HCT116 (cell line): ENCODE results near the gene BABAM2. TPM values are rescaled to one million over a fixed set of nuclear protein-coding genes. Genes with fewer than 3 reads are reported as not detected.

Experiments used
- ATAC-seq: fragments of 200-7000 bp; cut with Tn5 transposase; 2 replicates; pipeline ENCODE4 v1.9.1; 2020; ENCODE audit warnings: mild to moderate bottlenecking, moderate library complexity
- BruUV-seq: library from RNA; stranded (reverse); fragments of 400-500 nt; replicated peaks from 2 replicates; lab custom pipeline; 2021; lab: Mats Ljungman, UMichigan
- CTCF ChIA-PET: fragments of 300-600 bp; sonication (Branson Sonifier 250); formaldehyde crosslinking; loops from one replicate; lab custom pipeline; 2021; ENCODE audit warnings: antibody characterized with exemption; lab: Charles Lee
- POLR2A ChIA-PET: fragments of 300-600, 350-600 bp; sonication (Branson Sonifier 250); formaldehyde crosslinking; loops from one replicate; lab custom pipeline; 2021; ENCODE audit warnings: antibody characterized with exemption; lab: Charles Lee
- RAD21 ChIA-PET, 2 experiments: fragments of 300-600 bp; sonication (Branson Sonifier 250); formaldehyde crosslinking; loops; one replicate each; lab custom pipeline; 2023; ENCODE audit warnings: low total read pairs in 2 of 2; ENCODE audit not compliant: uncharacterized antibody in 2 of 2, unreplicated experiment in 2 of 2, low non-redundant PET in 1 of 2; lab: Charles Lee
- DNase-seq: peaks from one replicate; pipeline ENCODE4 v3.0.0-alpha.2; 2010; ENCODE audit warnings: low read depth, low spot score
- H2AFZ ChIP-seq: fragments of 200-600 bp; shearing (Covaris generic), sonication (generic); 2 replicates; pipeline ENCODE4 v1.6.1; 2017; ENCODE audit warnings: low read depth, mixed run types, mixed read lengths, antibody characterized with exemption, low read length; ENCODE audit not compliant: poor library complexity, severe bottlenecking
- H3K27ac ChIP-seq: 2 replicates; pipeline ENCODE4 v1.5.1; 2012; ENCODE audit warnings: low read depth, low read length
- H3K27me3 ChIP-seq: fragments of 200-600 bp; sonication (generic); 2 replicates; pipeline ENCODE4 v1.6.1; 2016; ENCODE audit warnings: mixed run types, low read length, mixed read lengths; ENCODE audit not compliant: insufficient read depth
- H3K36me3 ChIP-seq, 2 experiments: fragments of 200-500 bp in 1 of 2; fragments of 200-600 bp in 1 of 2; sonication (Bioruptor generic) in 1 of 2; sonication (generic) in 1 of 2; 2 replicates each; pipeline versions ENCODE4 v1.5.1 to v1.6.1; 2014 to 2016; ENCODE audit warnings: low read length in 2 of 2, inconsistent platforms in 1 of 2, mixed read lengths in 1 of 2, mixed run types in 1 of 2; ENCODE audit not compliant: insufficient read depth in 2 of 2, control insufficient read depth in 1 of 2
- H3K4me1 ChIP-seq, 2 experiments: fragments of 200-600 bp in 1 of 2; sonication (generic) in 1 of 2; 2 replicates each; pipeline versions ENCODE4 v1.5.1 to v1.6.1; 2012 to 2017; ENCODE audit warnings: low read length in 2 of 2, inconsistent platforms in 1 of 2, mild to moderate bottlenecking in 1 of 2, mixed read lengths in 1 of 2, mixed run types in 1 of 2, moderate library complexity in 1 of 2; ENCODE audit not compliant: insufficient read depth in 2 of 2, control insufficient read depth in 1 of 2
- H3K4me2 ChIP-seq: fragments of 200-600 bp; sonication (generic); 2 replicates; pipeline ENCODE4 v1.6.1; 2017; ENCODE audit warnings: mixed run types, low read length, mixed read lengths
- H3K4me3 ChIP-seq, 2 experiments: fragments of 200-600 bp in 1 of 2; sonication (generic) in 1 of 2; replicated peaks in 1 of 2; 2 replicates each; pipeline ENCODE4 v1.5.1; 2011 to 2016; ENCODE audit warnings: low read length in 2 of 2, control low read depth in 1 of 2, low read depth in 1 of 2, mild to moderate bottlenecking in 1 of 2, mixed read lengths in 1 of 2, mixed run types in 1 of 2
- H3K79me2 ChIP-seq: fragments of 200-600 bp; sonication (generic); 2 replicates; pipeline ENCODE4 v1.6.1; 2017; ENCODE audit warnings: mild to moderate bottlenecking, mixed run types, low read length, moderate library complexity, mixed read lengths; ENCODE audit not compliant: insufficient read depth
- H3K9ac ChIP-seq: fragments of 200-600 bp; sonication (generic); 2 replicates; pipeline ENCODE4 v1.6.1; 2016; ENCODE audit warnings: low read length, mixed read lengths
- H3K9me2 ChIP-seq: fragments of 200-600 bp; sonication (generic), shearing (Covaris generic); 2 replicates; pipeline ENCODE4 v1.6.1; 2017; ENCODE audit warnings: mixed run types, mild to moderate bottlenecking, moderate library complexity; ENCODE audit not compliant: insufficient read depth
- H3K9me3 ChIP-seq, 2 experiments: fragments of 200-500 bp in 1 of 2; fragments of 200-600 bp in 1 of 2; sonication (Bioruptor generic) in 1 of 2; sonication (generic) in 1 of 2; 2 replicates each; pipeline ENCODE4 v1.6.1; 2014 to 2017; ENCODE audit warnings: low read length in 2 of 2, mixed read lengths in 2 of 2, inconsistent platforms in 1 of 2, low read depth in 1 of 2, mild to moderate bottlenecking in 1 of 2, mixed run types in 1 of 2, moderate library complexity in 1 of 2; ENCODE audit not compliant: control insufficient read depth in 1 of 2, insufficient read depth in 1 of 2
- H4K20me1 ChIP-seq: fragments of 200-600 bp; sonication (generic), shearing (Covaris generic); 2 replicates; pipeline ENCODE4 v1.6.1; 2017; ENCODE audit warnings: mixed run types, mild to moderate bottlenecking, moderate library complexity; ENCODE audit not compliant: insufficient read depth
- CBX3 ChIP-seq: IDR thresholded peaks from 2 replicates; pipeline ENCODE4 v1.6.1; 2012; ENCODE audit warnings: low read depth
- CEBPB ChIP-seq: IDR thresholded peaks from 2 replicates; pipeline ENCODE4 v1.6.1; 2012; ENCODE audit warnings: low read depth
- EGR1 ChIP-seq: IDR thresholded peaks from 2 replicates; pipeline ENCODE4 v1.6.1; 2012; ENCODE audit warnings: low read depth
- EZH2 ChIP-seq: fragments of 200-600 bp; sonication (generic); IDR thresholded peaks from 2 replicates; pipeline ENCODE4 v1.6.1; 2017; ENCODE audit warnings: antibody characterized with exemption, mixed run types
- EZH2phosphoT487 ChIP-seq: fragments of 200-600 bp; IDR thresholded peaks from 2 replicates; pipeline ENCODE4 v1.6.1; 2018; ENCODE audit warnings: antibody characterized with exemption, borderline replicate concordance
- FOSL1 ChIP-seq: IDR thresholded peaks from 2 replicates; pipeline ENCODE4 v1.6.1; 2012; ENCODE audit warnings: low read depth
- JUND ChIP-seq: IDR thresholded peaks from 2 replicates; pipeline ENCODE4 v1.6.1; 2012
- POLR2A ChIP-seq: IDR thresholded peaks from 2 replicates; pipeline ENCODE4 v1.7.0; 2011; ENCODE audit warnings: borderline replicate concordance; ENCODE audit not compliant: insufficient read depth, insufficient read length; ENCODE audit errors: extremely low read depth
- POLR2AphosphoS5 ChIP-seq: IDR thresholded peaks from 2 replicates; pipeline ENCODE4 v1.6.1; 2011; ENCODE audit warnings: mild to moderate bottlenecking, low read depth, low read length, moderate library complexity
- RAD21 ChIP-seq: IDR thresholded peaks from 2 replicates; pipeline ENCODE4 v1.6.1; 2012; ENCODE audit warnings: low read depth, mild to moderate bottlenecking
- SIN3A ChIP-seq: IDR thresholded peaks from 2 replicates; pipeline ENCODE4 v1.6.1; 2012; ENCODE audit warnings: low read depth
- SP1 ChIP-seq: IDR thresholded peaks from 2 replicates; pipeline ENCODE4 v1.6.1; 2012; ENCODE audit warnings: low read depth
- SRF ChIP-seq: IDR thresholded peaks from 2 replicates; pipeline ENCODE4 v1.6.1; 2012; ENCODE audit warnings: low read depth
- TCF7L2 ChIP-seq: IDR thresholded peaks from 2 replicates; pipeline ENCODE4 v1.7.0; 2011; ENCODE audit warnings: borderline replicate concordance, inconsistent platforms; ENCODE audit not compliant: insufficient read depth, insufficient read length; ENCODE audit errors: extremely low read depth
- YY1 ChIP-seq: IDR thresholded peaks from 2 replicates; pipeline ENCODE4 v1.6.1; 2011; ENCODE audit warnings: low read length, low read depth, moderate library complexity, mild to moderate bottlenecking; ENCODE audit not compliant: insufficient replicate concordance; ENCODE audit errors: extremely low read depth
- ZFX ChIP-seq: fragments of 450-650 bp; IDR thresholded peaks from 2 replicates; pipeline ENCODE4 v1.6.1; 2017
- ZNF274 ChIP-seq: fragments of 200-500 bp; sonication (Bioruptor generic); IDR thresholded peaks from 2 replicates; pipeline ENCODE4 v1.6.1; 2014; ENCODE audit warnings: mild to moderate bottlenecking, low read depth, low read length, inconsistent platforms
- intact Hi-C: fragments of 100-400 bp; cut with micrococcal nuclease; formaldehyde crosslinking; loops from 2 replicates; pipeline ENCODE4 v1.10.0; 2022
- total RNA-seq: library from RNA; stranded (reverse); gene quantifications from one replicate; pipeline ENCODE4 v1.2.1, GENCODE V29; 2021; ENCODE audit not compliant: unreplicated experiment
- TF ChIP-seq, protein P1 (sequence below): IDR thresholded peaks from 2 replicates; pipeline ENCODE4 v1.6.1; 2012
- TF ChIP-seq, protein P2 (sequence below): IDR thresholded peaks from 2 replicates; pipeline ENCODE4 v1.6.1; 2012
- TF ChIP-seq, protein P3 (sequence below), 3 experiments: fragments of 200-600 bp in 1 of 3; sonication (generic) in 1 of 3; IDR thresholded peaks in 2 of 3; conservative IDR thresholded peaks in 1 of 3; 2 replicates each; pipeline ENCODE4 v1.5.1; 2012 to 2017; ENCODE audit warnings: low read depth in 2 of 3, low read length in 2 of 3, antibody characterized with exemption in 1 of 3, borderline replicate concordance in 1 of 3, control low read depth in 1 of 3, mild to moderate bottlenecking in 1 of 3, mixed read lengths in 1 of 3, mixed run types in 1 of 3, moderate library complexity in 1 of 3; ENCODE audit not compliant: insufficient read depth in 1 of 3

Gene BABAM2
- total RNA-seq, 1 experiment from 2014 or later = 23.8 TPM

DNA sequence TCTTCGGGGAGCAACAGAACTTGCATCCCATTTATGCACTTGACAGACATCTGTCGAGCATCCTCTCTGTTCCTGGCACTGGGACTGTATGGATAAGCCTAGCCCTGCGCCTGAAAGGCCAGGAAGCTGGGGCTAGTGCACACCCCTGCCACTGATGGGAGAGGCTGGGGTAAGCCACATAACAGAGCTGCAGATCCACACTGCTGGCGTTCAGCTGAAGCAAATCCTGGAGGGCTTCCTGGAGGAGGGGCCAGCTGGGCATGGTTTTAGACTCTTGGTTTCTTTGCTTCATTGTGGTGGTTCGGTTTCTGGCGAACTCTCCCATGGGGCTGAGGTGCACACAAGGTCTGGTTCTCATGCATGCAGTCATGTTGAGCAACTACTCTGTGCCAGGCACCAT, 456.7 kb downstream of the BABAM2 start:
- Histone ChIP-seq H3K4me1 (peaks cover 3 to 6% of the 10 kb centered on the region in 2 experiments; a peak in 3 of 4 replicates), H3K36me3 (no peaks in the 10 kb centered on the region), H3K79me2 (no peaks in the 10 kb centered on the region), H3K4me3 (no peak overlapping the region), H3K9ac (no peak overlapping the region), H3K27me3 (no peaks in the 10 kb centered on the region), H4K20me1 (no peaks in the 10 kb centered on the region), H2AFZ (no peak overlapping the region), H3K4me2 (no peak overlapping the region), H3K9me3 (no peaks in the 10 kb centered on the region), H3K27ac (no peak overlapping the region), H3K9me2 (no peaks in the 10 kb centered on the region)
- ChIA-PET RAD21 (no interaction called here), POLR2A (no interaction called here), CTCF (no interaction called here)
- DNase-seq (no peak), ATAC-seq (no peak)
- TF ChIP-seq RAD21 (no peak), POLR2A (no peak), POLR2AphosphoS5 (no peak), YY1 (no peak), FOSL1 (no peak), TCF7L2 (no peak), CEBPB (no peak), JUND (no peak), ZFX (no peak)
- TF ChIP-seq, protein P1, sequence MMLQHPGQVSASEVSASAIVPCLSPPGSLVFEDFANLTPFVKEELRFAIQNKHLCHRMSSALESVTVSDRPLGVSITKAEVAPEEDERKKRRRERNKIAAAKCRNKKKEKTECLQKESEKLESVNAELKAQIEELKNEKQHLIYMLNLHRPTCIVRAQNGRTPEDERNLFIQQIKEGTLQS = no peak
- TF ChIP-seq, protein P2, sequence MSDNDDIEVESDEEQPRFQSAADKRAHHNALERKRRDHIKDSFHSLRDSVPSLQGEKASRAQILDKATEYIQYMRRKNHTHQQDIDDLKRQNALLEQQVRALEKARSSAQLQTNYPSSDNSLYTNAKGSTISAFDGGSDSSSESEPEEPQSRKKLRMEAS = no peak
- no TSS peak for BruUV-seq
- intact Hi-C loops = no loop called here

DNA sequence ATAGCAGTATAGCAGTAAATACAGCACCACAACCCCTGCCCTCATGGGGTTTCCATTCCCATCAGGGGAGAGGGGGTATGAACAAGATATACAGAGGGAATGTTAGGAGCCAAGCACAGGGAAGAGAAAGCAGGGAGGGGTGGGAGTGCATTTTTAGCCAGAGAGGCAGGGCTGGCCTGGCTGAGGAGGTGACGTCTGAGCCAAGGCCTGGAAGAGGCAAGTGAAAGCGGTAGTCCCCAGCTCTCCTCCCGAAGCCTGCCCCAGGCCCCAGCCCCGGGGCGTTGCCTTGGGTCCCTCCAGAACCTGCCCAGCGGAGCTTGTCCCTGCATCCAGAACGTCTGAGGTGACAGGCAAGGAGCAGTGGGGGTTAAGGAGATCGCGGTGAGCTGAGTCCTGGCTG, 457.1 kb downstream of the BABAM2 start:
- Histone ChIP-seq H3K9me3 (no peaks in the 10 kb centered on the region), H3K36me3 (no peaks in the 10 kb centered on the region), H3K4me2 (no peak overlapping the region), H3K27me3 (no peaks in the 10 kb centered on the region), H2AFZ (no peak overlapping the region), H3K4me3 (no peak overlapping the region), H3K79me2 (no peaks in the 10 kb centered on the region), H3K4me1 (peaks cover 0 to 2% of the 10 kb centered on the region in 2 experiments; a peak in 3 of 4 replicates), H3K9me2 (no peaks in the 10 kb centered on the region), H4K20me1 (no peaks in the 10 kb centered on the region), H3K9ac (no peak overlapping the region), H3K27ac (no peak overlapping the region)
- ChIA-PET POLR2A (no interaction called here), RAD21 (no interaction called here), CTCF (no interaction called here)
- ATAC-seq = no peak
- TF ChIP-seq FOSL1 (no peak), EZH2 (no peak), EGR1 (no peak), SP1 (no peak), SRF (no peak), CBX3 (no peak), EZH2phosphoT487 (no peak), YY1 (no peak), JUND (no peak), ZNF274 (no peak), RAD21 (no peak), POLR2AphosphoS5 (no peak), SIN3A (no peak), ZFX (no peak)
- TF ChIP-seq, protein P2 = no peak
- TF ChIP-seq, protein P3, sequence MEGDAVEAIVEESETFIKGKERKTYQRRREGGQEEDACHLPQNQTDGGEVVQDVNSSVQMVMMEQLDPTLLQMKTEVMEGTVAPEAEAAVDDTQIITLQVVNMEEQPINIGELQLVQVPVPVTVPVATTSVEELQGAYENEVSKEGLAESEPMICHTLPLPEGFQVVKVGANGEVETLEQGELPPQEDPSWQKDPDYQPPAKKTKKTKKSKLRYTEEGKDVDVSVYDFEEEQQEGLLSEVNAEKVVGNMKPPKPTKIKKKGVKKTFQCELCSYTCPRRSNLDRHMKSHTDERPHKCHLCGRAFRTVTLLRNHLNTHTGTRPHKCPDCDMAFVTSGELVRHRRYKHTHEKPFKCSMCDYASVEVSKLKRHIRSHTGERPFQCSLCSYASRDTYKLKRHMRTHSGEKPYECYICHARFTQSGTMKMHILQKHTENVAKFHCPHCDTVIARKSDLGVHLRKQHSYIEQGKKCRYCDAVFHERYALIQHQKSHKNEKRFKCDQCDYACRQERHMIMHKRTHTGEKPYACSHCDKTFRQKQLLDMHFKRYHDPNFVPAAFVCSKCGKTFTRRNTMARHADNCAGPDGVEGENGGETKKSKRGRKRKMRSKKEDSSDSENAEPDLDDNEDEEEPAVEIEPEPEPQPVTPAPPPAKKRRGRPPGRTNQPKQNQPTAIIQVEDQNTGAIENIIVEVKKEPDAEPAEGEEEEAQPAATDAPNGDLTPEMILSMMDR (IDR thresholded peaks at IDR 0.05 in 2 of 3, conservative IDR thresholded peaks at IDR 0.05 in 1 of 3; ENCODE audit: borderline replicate concordance in 1 of 3, insufficient read depth in 1 of 3, low read depth in 2 of 3, low read length in 2 of 3) = no peak
- no peak for DNase-seq
- intact Hi-C loops = no loop called here
- BruUV-seq = no TSS peak
